Anterior cingulate cortex (tissue), 58 donors: Measurements from ENCODE around the gene MCAM.

Experiments
- DNase-seq, 58 donors: peaks; one replicate each; lab custom pipeline; 2025; lab: John Stamatoyannopoulos, UW

The MCAM gene

DNA sequence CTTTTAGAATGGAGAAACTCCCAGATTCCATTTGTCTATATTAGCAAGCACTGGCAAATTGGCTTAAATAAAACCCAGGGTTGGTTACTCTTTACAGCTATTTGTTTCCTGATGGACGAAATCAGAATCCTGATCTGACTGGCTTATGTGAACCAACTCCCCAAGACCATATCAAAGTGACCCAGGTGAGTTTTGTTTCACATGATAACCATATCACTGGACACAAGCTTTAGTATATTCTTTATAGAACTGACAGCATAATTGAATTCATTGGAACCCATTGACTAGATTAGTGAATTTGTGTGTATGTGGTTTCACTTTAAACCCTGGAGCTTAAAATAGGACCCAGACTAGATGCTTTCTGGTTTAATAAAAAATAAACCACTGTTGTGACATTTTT lies 39.3 kb downstream of the MCAM start:
- no peak for DNase-seq

DNA sequence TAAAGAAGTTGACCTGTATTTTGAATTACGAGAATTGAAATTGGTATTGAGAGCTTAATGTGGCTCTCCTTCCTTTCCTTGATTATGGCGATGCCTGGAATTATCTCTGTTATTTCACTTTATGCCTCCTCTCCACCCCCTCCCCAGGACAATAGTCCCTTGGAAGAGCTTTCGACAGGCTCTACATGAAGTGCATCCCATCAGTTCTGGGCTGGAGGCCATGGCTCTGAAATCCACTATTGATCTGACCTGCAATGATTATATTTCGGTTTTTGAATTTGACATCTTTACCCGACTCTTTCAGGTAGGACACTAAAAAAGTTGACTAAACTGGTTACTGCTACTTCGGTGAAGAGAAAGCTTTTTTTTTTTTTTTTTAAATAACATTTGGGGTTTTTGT lies 43.2 kb downstream of the MCAM start:
- DNase-seq: no peak

DNA sequence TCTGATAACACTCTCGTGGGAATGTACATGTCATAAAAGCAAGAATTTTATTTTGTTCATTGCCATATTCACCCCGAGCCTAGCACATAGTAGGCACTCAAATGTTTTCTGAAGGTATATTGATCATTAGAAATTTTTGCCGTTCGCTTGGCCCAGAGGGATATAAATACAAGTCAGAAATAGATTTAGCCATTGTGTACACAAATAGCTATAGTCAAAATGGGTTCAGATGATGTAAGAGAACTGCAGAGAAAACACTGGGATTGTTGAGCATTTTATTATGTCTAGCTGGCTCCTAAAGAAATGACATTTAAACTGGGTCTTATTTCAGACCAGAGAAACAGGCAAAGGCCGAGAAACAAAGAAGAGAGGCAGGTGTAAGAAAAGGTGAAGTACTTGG lies 49.3 kb downstream of the MCAM start:
- DNase-seq: no peak

DNA sequence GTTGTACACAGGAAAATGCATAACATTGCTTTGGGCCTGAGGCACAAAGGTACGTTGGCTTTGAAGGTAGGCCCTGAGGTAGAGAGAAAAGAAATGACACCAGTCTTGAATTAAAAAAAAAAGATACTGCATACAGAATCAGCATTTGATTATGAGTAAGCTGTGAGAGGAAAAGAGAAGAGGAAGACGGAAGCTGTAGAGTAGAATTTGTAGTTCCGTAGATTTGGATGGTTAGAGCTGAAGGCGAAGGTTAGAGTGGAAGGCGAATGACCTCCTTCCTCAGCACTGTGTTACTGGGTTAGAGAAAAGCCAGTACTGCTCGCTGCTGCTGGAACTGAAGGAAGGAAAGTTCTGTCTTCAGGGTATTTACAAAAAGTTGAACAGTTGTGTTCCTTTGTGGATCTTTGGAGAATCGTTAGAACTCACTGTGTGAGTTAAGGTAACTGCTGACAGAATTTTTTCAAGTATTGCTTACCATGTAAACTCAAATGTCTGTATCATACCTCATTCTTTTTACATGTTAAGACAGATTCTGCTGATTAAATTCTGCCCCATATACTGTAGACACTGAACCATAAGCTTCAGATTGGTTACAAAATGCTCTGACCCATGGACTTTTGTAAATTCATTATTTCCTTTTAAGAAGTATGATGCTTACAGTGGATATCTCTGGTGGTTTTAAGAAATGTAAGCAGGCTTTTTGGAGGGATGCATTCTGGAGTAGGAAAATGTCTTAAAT lies 50.2 kb downstream of the MCAM start:
- DNase-seq: no peak

DNA sequence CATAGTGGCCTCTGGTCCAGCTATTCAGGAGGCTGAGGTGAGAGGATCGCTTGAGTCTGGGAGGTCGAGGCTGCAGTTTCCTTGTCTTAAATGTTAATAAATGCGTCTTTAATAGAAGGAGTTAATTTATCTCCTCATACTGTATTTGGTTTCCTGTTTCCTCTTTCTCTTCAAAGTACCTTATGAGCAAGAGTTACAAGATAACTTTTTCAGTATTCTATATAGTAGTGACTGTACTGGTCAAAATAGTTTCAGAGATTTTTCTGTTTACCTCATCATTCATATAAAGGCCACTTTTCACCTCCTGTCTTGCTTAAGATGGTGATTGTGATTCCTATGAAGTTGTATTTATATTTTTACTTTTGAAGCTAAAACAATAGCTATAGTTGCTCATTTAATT lies 50.9 kb downstream of the MCAM start:
- no peak for DNase-seq

DNA sequence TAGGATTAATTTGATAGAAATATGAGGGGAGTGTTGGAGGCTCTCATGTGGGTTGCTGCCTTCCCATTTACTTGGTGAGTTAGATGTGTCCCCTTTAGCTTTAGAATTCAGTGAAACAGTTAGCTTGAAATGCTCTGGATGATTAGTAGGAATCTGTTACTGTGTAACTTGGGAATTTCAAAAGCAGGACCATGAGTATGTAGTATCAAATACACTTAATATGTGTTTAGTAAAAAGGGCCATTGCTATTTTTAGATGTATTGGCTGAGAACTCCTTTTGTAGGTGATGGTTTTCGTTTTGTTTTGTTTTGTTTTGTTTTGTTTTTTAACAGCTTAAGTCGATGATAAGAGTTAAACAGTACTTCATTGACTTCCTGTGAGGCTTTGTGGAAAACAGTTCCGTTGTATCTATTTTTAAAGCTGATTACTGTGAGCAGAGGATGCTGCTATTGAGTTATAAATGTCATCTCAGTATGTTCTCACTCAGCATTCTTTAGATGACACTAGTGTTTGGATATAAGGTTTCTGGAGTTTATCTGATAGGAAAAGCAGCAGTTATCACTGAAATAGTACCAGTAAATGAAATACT lies 53.5 kb downstream of the MCAM start:
- no peak for DNase-seq

DNA sequence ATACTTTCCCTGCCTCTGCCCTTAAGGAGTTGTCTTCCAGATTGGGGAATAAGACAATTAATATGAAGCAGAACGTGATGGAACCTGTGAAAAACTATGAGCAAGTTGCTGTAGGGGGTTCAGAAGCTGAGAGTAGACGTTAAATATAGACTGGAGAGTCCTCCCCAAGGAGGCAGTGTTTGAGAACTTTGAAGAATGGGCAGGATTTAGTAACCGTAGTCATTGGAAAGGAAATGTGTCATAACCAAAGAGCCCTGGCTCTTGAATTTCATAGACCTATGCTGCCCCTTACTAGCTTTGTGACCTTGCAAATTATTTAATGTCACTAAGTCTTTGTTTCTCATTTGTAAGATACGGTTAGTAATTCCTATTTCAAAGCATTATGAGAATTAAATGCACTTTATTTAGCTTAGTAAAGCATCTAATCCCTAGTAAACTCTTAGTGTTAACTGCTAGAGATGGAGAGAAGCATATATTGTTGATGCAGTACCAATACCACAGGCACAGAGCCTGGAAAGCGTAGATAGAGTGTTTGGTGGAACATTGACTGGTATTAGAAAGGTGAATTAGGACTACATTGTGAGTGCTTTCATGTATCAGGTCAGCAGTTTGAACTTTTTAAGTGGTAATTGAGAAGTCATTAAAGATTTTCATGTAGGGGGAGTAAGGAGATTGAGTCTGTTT lies 54.1 kb downstream of the MCAM start:
- no peak for DNase-seq

DNA sequence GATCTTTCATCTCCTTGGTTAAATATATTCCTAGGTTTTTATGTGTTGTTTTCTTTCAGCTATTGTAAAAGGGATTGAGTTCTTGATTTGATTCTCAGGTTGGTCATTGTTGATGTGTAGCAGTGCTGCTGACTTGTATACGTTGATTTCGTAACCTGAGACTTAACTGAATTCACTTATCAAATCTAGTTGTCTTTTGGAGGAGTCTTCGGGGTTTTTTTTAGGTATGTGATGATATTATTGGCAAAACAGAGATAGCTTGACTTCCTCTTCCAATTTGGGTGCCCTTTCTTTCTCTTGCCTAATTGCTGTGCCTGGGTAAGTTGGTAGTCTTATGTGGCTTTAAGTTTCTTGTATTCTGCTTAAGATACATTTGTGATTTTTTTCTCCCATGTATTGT lies 57.9 kb downstream of the MCAM start:
- DNase-seq: no peak
